Stimulated activated CD4-positive, alpha-beta T cell treated with anti-CD3 and anti-CD28 coated beads, TNF-alpha, amount 100 ng/mL, for 24 hours (primary cell): ENCODE measurements around the gene ANKRD10.

Source experiments
- DNase-seq, 3 experiments: peaks; one replicate each; pipeline ENCODE4 v3.0.0-alpha.2; 2020; ENCODE audit warnings: low read depth in 3 of 3

ANKRD10 gene

GRCh38 chr13:110831437-110832204 lies 83.2 kb downstream of the ANKRD10 start:
- DNase-seq = no peak

GRCh38 chr13:110830800-110831371 lies 84.0 kb downstream of the ANKRD10 start:
- DNase-seq = no peak

GRCh38 chr13:110830331-110830730 lies 84.5 kb downstream of the ANKRD10 start:
- DNase-seq = no peak

- DNase-seq = no peak
These were observed 85.4 kb downstream of the ANKRD10 start for GRCh38 chr13:110829486-110829885.

- DNase-seq = no peak
These were observed 86.2 kb downstream of the ANKRD10 start for GRCh38 chr13:110828705-110829104.
